H9 (cell line): ENCODE measurements around the gene PITPNM1. TPM values are rescaled to one million over a fixed set of nuclear protein-coding genes. Genes with fewer than 3 reads are reported as not detected.

Experiments used
- DNase-seq: peaks from one replicate; pipeline ENCODE4 v3.0.0-alpha.2; 2017
- H2AFZ ChIP-seq: one replicate; pipeline ENCODE4 v1.6.1; 2013; ENCODE audit warnings: mild to moderate bottlenecking, low read length, control low read depth, moderate library complexity
- H2AK5ac ChIP-seq: 2 replicates; pipeline ENCODE4 v1.6.1; 2013; ENCODE audit warnings: low read length, control low read depth, mixed read lengths; ENCODE audit not compliant: insufficient read length
- H2BK120ac ChIP-seq: one replicate; pipeline ENCODE4 v1.6.1; 2013; ENCODE audit warnings: low read depth, mild to moderate bottlenecking, low read length, control low read depth, inconsistent platforms; ENCODE audit not compliant: poor library complexity, severe bottlenecking
- H2BK12ac ChIP-seq: 2 replicates; pipeline ENCODE4 v1.6.1; 2013; ENCODE audit warnings: low read length, control low read depth, mixed read lengths, low read depth; ENCODE audit not compliant: insufficient read length
- H2BK15ac ChIP-seq: 2 replicates; pipeline ENCODE4 v1.6.1; 2013; ENCODE audit warnings: low read depth, low read length, control low read depth
- H2BK20ac ChIP-seq: one replicate; pipeline ENCODE4 v1.6.1; 2013; ENCODE audit warnings: low read depth, mild to moderate bottlenecking, low read length, control low read depth, inconsistent platforms; ENCODE audit not compliant: poor library complexity, severe bottlenecking
- H2BK5ac ChIP-seq: 2 replicates; pipeline ENCODE4 v1.6.1; 2013; ENCODE audit warnings: low read length, control low read depth, mixed read lengths; ENCODE audit not compliant: insufficient read length
- H3K14ac ChIP-seq: 2 replicates; pipeline ENCODE4 v1.6.1; 2013; ENCODE audit warnings: low read length, control low read depth; ENCODE audit not compliant: insufficient read depth
- H3K18ac ChIP-seq: 2 replicates; pipeline ENCODE4 v1.6.1; 2013; ENCODE audit warnings: low read depth, mild to moderate bottlenecking, mixed read lengths, low read length, control low read depth; ENCODE audit not compliant: insufficient read length
- H3K23ac ChIP-seq: 2 replicates; pipeline ENCODE4 v1.6.1; 2013; ENCODE audit warnings: low read length, control low read depth, mixed read lengths, low read depth; ENCODE audit not compliant: insufficient read length
- H3K23me2 ChIP-seq: 2 replicates; pipeline ENCODE4 v1.6.1; 2013; ENCODE audit warnings: low read depth, mild to moderate bottlenecking, mixed read lengths, low read length, control low read depth; ENCODE audit not compliant: insufficient read length, poor library complexity, severe bottlenecking
- H3K27ac ChIP-seq: 2 replicates; pipeline ENCODE4 v1.5.1; 2013; ENCODE audit warnings: low read length, control low read depth, mixed read lengths, low read depth; ENCODE audit not compliant: insufficient read length
- H3K27me3 ChIP-seq: 2 replicates; pipeline ENCODE4 v1.6.1; 2013; ENCODE audit warnings: low read length, control low read depth, inconsistent platforms; ENCODE audit not compliant: insufficient read depth
- H3K4ac ChIP-seq: 2 replicates; pipeline ENCODE4 v1.6.1; 2013; ENCODE audit warnings: low read depth, mild to moderate bottlenecking, control low read depth, inconsistent platforms, low read length, moderate library complexity
- H3K4me1 ChIP-seq: 2 replicates; pipeline ENCODE4 v1.6.1; 2013; ENCODE audit warnings: low read length, control low read depth, inconsistent platforms; ENCODE audit not compliant: insufficient read depth
- H3K4me2 ChIP-seq: 2 replicates; pipeline ENCODE4 v1.6.1; 2013; ENCODE audit warnings: low read length, control low read depth, mixed read lengths; ENCODE audit not compliant: insufficient read length, insufficient read depth
- H3K56ac ChIP-seq: 2 replicates; pipeline ENCODE4 v1.6.1; 2013; ENCODE audit warnings: low read depth, mild to moderate bottlenecking, mixed read lengths, low read length, control low read depth; ENCODE audit not compliant: insufficient read length
- H3K79me1 ChIP-seq: 2 replicates; pipeline ENCODE4 v1.6.1; 2013; ENCODE audit warnings: low read depth, mild to moderate bottlenecking, moderate library complexity, low read length, control low read depth, inconsistent platforms; ENCODE audit not compliant: insufficient read depth, poor library complexity, severe bottlenecking
- H3K79me2 ChIP-seq: 2 replicates; pipeline ENCODE4 v1.6.1; 2013; ENCODE audit warnings: low read length, control low read depth, inconsistent platforms; ENCODE audit not compliant: insufficient read depth
- H3K9ac ChIP-seq: 2 replicates; pipeline ENCODE4 v1.6.1; 2013; ENCODE audit warnings: low read length, control low read depth, mixed read lengths; ENCODE audit not compliant: insufficient read length; ENCODE audit errors: extremely low read depth
- H3K9me3 ChIP-seq: one replicate; pipeline ENCODE4 v1.6.1; 2013; ENCODE audit warnings: low read depth, low read length, inconsistent platforms; ENCODE audit not compliant: control insufficient read depth
- H3T11ph ChIP-seq: one replicate; pipeline ENCODE4 v1.6.1; 2013; ENCODE audit warnings: mild to moderate bottlenecking, low read length, control low read depth, inconsistent platforms
- H4K20me1 ChIP-seq: one replicate; pipeline ENCODE4 v1.6.1; 2013; ENCODE audit not compliant: control insufficient read depth, insufficient read length, insufficient read depth
- H4K5ac ChIP-seq: 2 replicates; pipeline ENCODE4 v1.6.1; 2013; ENCODE audit warnings: low read depth, mild to moderate bottlenecking, mixed read lengths, low read length, control low read depth; ENCODE audit not compliant: insufficient read length
- H4K8ac ChIP-seq: replicated peaks from 2 replicates; pipeline ENCODE4 v1.6.1; 2013; ENCODE audit warnings: low read length, control low read depth, mixed read lengths, low read depth; ENCODE audit not compliant: insufficient read length
- H4K91ac ChIP-seq: 2 replicates; pipeline ENCODE4 v1.6.1; 2013; ENCODE audit warnings: low read depth, mild to moderate bottlenecking, moderate library complexity, mixed read lengths, low read length, control low read depth; ENCODE audit not compliant: insufficient read length
- H3K27ac Mint-ChIP-seq, 3 experiments: 2 replicates in 2 of 3; 3 replicates in 1 of 3; pipeline ENCODE4 v1.8.0; 2020 to 2021; ENCODE audit warnings: mixed read lengths in 3 of 3, mild to moderate bottlenecking in 1 of 3, moderate library complexity in 1 of 3
- H3K27me3 Mint-ChIP-seq: 2 replicates; pipeline ENCODE4 v1.8.0; 2021; ENCODE audit warnings: low read depth, mild to moderate bottlenecking, moderate library complexity, mixed read lengths
- H3K36me3 Mint-ChIP-seq, 3 experiments: 2 replicates in 2 of 3; 3 replicates in 1 of 3; pipeline ENCODE4 v1.8.0; 2020 to 2021; ENCODE audit warnings: low read depth in 3 of 3, mixed read lengths in 3 of 3; ENCODE audit not compliant: insufficient read depth in 1 of 3
- H3K4me1 Mint-ChIP-seq, 2 experiments: 2 replicates each; pipeline ENCODE4 v1.8.0; 2020; ENCODE audit warnings: mixed read lengths in 2 of 2
- H3K4me3 Mint-ChIP-seq, 2 experiments: 2 replicates in 1 of 2; 3 replicates in 1 of 2; pipeline ENCODE4 v1.8.0; 2020 to 2021; ENCODE audit warnings: mild to moderate bottlenecking in 2 of 2, mixed read lengths in 2 of 2, moderate library complexity in 1 of 2
- H3K9me3 Mint-ChIP-seq, 2 experiments: 2 replicates in 1 of 2; 3 replicates in 1 of 2; pipeline ENCODE4 v1.8.0; 2020; ENCODE audit warnings: mild to moderate bottlenecking in 2 of 2, mixed read lengths in 2 of 2, moderate library complexity in 1 of 2
- WGBS: extraction: QIAGEN DNeasy Blood & Tissue Kit; methylation state at CpG from one replicate; pipeline ENCODE4 v1.1.7; 2013; ENCODE audit warnings: missing lambda C conversion rate, low lambda C conversion rate, mixed read lengths; ENCODE audit not compliant: insufficient read length; ENCODE audit errors: extremely low coverage; 5-methylcytosine and 5-hydroxymethylcytosine counted together
- total RNA-seq: library from RNA; stranded (reverse); gene quantifications from 2 replicates; pipeline ENCODE4 v1.2.1, GENCODE V29; 2021
- TF ChIP-seq, protein P1 (sequence below): fragments of 200-600 bp; sonication (generic); conservative IDR thresholded peaks from 3 replicates; pipeline ENCODE4 v1.8.0; 2021; ENCODE audit warnings: antibody characterized with exemption, mild to moderate bottlenecking

PITPNM1 gene
- total RNA-seq, 1 experiment from 2014 or later = 43.5 TPM

DNA sequence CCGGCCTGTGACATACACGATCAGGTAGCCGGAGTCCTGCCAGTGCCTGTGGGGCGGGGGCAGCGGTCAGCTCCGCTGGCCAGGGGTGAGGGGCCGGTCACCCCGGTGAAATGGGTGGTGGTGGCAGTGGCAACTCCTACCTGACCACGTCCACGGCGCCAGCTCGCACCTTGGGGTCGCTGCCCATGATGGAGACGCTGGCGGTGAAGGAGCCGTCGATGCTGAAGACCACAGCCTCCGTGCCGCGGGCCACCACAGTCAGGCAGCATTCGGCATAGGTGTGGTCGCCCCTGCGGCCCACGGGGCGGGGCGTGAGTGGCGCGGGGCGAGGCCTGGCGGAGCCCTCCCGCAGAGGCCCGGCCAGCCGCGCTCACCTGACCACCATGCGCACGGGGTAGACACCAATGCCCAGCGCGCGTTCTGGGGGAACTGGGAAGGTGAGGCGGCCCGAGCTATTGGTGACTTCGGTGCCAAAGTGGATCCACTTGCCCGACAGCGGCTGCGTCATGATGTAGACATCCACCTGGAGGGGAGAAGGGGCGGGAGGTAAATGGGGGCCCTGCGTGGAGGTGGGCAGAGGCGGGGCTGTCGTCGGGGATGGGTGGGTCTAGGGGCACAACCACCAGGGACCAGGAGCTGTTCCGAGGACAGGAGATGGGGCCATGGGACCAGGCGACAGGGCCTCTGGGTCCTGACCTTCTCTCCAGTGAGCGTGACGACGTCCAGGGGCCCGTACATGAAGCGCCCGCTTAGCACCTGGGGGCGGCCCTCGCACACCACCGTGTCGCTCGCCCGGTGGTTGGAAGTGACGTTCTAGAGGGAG, 11.4 kb downstream of the PITPNM1 start:
- Histone ChIP-seq H3K79me2 (no peaks in the 10 kb centered on the region), H2BK15ac (no peak overlapping the region), H3K56ac (no peak overlapping the region), H2BK120ac (no peak overlapping the region), H3K27ac (no peak overlapping the region), H3K14ac (no peak overlapping the region), H2BK12ac (no peak overlapping the region), H3K18ac (no peak overlapping the region), H4K20me1 (no peaks in the 10 kb centered on the region), H3K23me2 (no peaks in the 10 kb centered on the region), H2AK5ac (no peak overlapping the region), H3K9ac (no peak overlapping the region), H2BK5ac (no peak overlapping the region), H2AFZ (no peak overlapping the region), H3K9me3 (no peaks in the 10 kb centered on the region), H3K27me3 (no peaks in the 10 kb centered on the region), H3K23ac (no peak overlapping the region), H3K4me1 (no peaks in the 10 kb centered on the region), H4K8ac (no peak overlapping the region), H4K91ac (no peak overlapping the region), H4K5ac (no peak overlapping the region), H3T11ph (no peak overlapping the region), H2BK20ac (no peak overlapping the region), H3K79me1 (no peaks in the 10 kb centered on the region), H3K4me2 (no peak overlapping the region), H3K4ac (no peak overlapping the region)
- H3K4me3 Mint-ChIP-seq = no peak overlapping the region
- no peaks in the 10 kb centered on the region for H3K9me3 Mint-ChIP-seq
- no peaks in the 10 kb centered on the region for H3K4me1 Mint-ChIP-seq
- WGBS = no CpG with 5 or more reads among the region's 65 CpGs
- no peaks in the 10 kb centered on the region for H3K27me3 Mint-ChIP-seq
- peaks cover 4 to 28% (median 12%) of the 10 kb centered on the region in 3 experiments; a peak in 6 of 7 replicates for H3K36me3 Mint-ChIP-seq
- no peak for DNase-seq
- H3K27ac Mint-ChIP-seq = no peak overlapping the region; a peak in 1 of 7 replicates
- TF ChIP-seq, protein P1, sequence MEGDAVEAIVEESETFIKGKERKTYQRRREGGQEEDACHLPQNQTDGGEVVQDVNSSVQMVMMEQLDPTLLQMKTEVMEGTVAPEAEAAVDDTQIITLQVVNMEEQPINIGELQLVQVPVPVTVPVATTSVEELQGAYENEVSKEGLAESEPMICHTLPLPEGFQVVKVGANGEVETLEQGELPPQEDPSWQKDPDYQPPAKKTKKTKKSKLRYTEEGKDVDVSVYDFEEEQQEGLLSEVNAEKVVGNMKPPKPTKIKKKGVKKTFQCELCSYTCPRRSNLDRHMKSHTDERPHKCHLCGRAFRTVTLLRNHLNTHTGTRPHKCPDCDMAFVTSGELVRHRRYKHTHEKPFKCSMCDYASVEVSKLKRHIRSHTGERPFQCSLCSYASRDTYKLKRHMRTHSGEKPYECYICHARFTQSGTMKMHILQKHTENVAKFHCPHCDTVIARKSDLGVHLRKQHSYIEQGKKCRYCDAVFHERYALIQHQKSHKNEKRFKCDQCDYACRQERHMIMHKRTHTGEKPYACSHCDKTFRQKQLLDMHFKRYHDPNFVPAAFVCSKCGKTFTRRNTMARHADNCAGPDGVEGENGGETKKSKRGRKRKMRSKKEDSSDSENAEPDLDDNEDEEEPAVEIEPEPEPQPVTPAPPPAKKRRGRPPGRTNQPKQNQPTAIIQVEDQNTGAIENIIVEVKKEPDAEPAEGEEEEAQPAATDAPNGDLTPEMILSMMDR = no peak
